ENCODE results near the gene ADGRE1. TPM values are rescaled to one million over a fixed set of nuclear protein-coding genes. Genes with fewer than 3 reads are reported as not detected.

ADGRE1 gene
- total RNA-seq, 4 donors from 2014 or later: 0.24 to 3.9 (median 0.37) TPM; not detected in 1

DNA sequence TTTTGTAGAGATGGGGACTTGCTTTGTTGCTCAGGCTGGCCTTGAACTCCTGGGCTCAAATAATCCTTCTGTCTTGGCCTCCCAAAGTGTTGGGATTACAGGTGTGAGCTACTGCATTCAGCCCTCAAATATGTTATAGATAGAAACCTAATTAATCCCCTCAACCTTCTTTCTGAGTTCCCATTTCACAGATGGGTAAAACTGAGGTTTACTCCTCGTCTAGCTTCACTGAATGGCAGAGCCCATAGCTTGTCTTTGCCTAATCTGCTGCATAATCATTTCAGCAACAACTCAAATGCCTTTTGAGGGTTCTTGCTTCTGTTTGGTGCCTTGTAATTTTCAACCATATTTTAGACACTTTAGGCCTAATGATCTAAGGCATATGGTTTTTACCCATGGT lies 36.0 kb upstream of the ADGRE1 start:
- TF ChIP-seq, protein P1, sequence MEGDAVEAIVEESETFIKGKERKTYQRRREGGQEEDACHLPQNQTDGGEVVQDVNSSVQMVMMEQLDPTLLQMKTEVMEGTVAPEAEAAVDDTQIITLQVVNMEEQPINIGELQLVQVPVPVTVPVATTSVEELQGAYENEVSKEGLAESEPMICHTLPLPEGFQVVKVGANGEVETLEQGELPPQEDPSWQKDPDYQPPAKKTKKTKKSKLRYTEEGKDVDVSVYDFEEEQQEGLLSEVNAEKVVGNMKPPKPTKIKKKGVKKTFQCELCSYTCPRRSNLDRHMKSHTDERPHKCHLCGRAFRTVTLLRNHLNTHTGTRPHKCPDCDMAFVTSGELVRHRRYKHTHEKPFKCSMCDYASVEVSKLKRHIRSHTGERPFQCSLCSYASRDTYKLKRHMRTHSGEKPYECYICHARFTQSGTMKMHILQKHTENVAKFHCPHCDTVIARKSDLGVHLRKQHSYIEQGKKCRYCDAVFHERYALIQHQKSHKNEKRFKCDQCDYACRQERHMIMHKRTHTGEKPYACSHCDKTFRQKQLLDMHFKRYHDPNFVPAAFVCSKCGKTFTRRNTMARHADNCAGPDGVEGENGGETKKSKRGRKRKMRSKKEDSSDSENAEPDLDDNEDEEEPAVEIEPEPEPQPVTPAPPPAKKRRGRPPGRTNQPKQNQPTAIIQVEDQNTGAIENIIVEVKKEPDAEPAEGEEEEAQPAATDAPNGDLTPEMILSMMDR (IDR thresholded peaks at IDR 0.05): no peak
- no peak for ATAC-seq (ENCODE audit: low FRiP score)
- DNase-seq (ENCODE audit: low spot score): no peak

DNA sequence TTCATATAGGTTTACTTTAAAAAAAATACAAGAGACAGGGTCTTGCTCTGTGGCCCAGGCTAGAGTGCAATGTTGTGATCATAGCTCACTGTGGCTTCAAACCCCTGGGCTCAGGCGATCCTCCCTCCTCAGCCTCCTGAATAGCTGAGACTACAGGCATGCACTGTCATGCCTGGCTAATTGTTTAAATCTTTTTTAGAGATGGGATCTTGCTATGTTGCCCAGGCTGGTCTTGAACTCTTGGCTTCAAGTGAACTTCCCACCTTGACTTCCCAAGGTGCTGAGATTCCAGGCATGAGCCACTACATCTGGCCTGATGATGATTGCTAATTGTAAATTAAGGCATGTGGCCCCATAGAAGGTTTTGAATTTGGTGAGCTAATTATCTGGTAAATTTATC lies 35.4 kb upstream of the ADGRE1 start:
- TF ChIP-seq, protein P1 (IDR thresholded peaks at IDR 0.05): no peak
- ATAC-seq (ENCODE audit: low FRiP score): no peak
- DNase-seq (ENCODE audit: low spot score): no peak

DNA sequence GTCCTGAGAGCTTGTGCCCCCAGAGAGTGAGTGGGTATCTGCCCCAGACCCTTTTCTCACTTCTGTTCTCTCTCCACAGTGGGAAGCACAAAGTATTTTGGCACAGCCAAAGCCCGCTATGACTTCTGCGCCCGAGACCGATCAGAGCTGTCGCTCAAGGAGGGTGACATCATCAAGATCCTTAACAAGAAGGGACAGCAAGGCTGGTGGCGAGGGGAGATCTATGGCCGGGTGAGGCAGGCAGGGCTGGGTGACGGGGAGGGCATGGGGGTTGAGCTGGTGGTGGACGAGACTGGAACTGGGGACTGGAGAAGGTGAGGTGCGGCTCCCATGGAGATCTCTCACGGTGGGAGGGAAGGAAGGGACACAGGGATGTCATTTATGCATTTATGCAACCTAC lies 33.5 kb upstream of the ADGRE1 start:
- ATAC-seq (ENCODE audit: low FRiP score) (no peak), DNase-seq (ENCODE audit: low spot score) (no peak)
- TF ChIP-seq, protein P1 (IDR thresholded peaks at IDR 0.05): no peak

DNA sequence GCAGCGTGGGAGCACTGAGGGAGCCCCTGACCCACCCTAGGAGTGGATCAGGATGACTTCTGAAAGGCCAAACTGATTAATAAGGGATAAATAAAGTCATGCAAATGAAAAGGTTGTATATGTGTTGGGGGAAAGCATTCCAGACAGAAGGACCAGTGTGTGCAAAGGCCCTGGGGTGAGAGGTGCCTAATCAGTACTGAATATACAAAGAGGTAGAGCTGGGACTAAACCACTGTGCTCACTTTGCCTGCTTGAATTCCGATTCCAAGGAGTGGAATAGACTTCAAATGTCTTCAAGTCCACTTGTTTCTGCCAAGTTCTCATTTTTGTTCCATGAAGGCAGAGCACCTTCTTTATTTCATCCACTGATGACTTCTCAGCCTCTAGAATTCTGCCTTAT lies 32.6 kb upstream of the ADGRE1 start:
- TF ChIP-seq, protein P1 (IDR thresholded peaks at IDR 0.05): no peak
- DNase-seq (ENCODE audit: low spot score) (no peak), ATAC-seq (ENCODE audit: low FRiP score) (no peak)

DNA sequence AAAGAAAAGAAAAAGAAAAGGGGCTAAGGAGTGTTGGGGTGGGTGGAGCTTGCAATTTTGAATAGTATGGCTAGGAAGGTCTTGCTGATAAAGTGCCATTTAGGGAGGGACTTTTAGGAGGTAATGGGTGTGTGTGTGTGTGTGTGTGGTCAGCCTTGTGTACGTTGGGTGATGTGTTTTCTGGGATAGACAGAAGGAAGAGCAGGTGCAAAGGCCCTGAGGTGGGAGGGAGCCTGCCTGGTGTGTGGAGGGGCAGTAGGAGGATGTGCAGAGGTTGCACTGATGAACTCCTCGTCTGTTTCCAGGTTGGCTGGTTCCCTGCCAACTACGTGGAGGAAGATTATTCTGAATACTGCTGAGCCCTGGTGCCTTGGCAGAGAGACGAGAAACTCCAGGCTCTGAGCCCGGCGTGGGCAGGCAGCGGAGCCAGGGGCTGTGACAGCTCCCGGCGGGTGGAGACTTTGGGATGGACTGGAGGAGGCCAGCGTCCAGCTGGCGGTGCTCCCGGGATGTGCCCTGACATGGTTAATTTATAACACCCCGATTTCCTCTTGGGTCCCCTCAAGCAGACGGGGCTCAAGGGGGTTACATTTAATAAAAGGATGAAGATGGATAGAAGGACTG lies 30.5 kb upstream of the ADGRE1 start:
- no peak for DNase-seq (ENCODE audit: low spot score)
- no peak for ATAC-seq (ENCODE audit: low FRiP score)
- TF ChIP-seq, protein P1 (IDR thresholded peaks at IDR 0.05): no peak

DNA sequence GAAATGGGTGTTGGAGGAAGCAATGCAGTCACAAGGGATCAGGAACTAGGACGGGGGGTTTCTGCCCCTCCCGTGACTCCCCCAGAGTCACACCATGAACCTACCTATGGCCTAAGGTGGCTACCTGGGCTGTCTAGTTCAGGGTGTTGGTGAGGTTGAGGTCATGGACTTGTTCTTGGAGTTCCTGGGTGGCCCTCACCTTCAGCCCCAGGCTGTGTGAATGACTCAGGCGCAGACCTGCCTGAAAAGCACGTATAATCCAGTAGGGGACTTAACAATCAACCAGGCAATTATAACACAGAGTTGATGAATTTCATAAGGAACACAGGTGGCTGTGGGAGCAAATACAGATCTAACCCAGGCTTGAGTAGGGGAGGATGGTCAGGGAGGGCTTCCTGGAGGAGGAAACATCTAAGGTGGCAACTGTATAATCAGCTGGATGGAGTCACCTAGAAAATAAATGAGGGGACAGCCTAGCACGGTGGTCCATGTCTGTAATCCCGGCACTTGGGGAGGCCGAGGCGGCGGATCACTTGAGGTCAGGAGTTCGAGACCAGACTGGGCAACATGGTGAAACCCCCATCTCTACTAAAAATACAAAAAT lies 25.6 kb upstream of the ADGRE1 start:
- TF ChIP-seq, protein P1 (IDR thresholded peaks at IDR 0.05): no peak
- ATAC-seq (ENCODE audit: low FRiP score) (no peak), DNase-seq (ENCODE audit: low spot score) (no peak)

DNA sequence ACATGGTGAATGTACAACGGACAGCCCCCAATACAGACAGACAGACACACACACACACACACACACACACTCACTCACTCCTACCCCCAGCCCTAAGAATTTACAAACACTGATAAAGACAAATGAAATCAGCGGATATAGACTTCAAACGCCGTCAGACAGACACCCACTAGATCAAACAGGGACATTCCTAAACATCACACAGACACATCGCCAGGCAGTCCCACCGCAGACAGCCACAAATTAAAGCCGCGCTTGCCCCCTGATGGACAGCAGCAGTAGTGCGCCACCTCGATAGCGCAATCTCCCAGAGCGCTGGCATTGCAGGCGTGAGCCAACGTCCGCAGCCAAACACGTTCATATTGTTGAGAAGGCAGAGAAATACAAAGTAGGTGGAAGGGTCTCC lies 24.7 kb upstream of the ADGRE1 start:
- peak; percentile 77 for DNase-seq (ENCODE audit: low spot score)
- peak; percentile 78 for ATAC-seq (ENCODE audit: low FRiP score)
- TF ChIP-seq, protein P1 (IDR thresholded peaks at IDR 0.05): peak in 2 of 3 donors; percentile 54 to 60
